Lower lobe of right lung (tissue), 2 donors: ENCODE data around the gene ASB14. TPM values are rescaled to one million over a fixed set of nuclear protein-coding genes. Genes with fewer than 3 reads are reported as not detected.
"Not testable (repeated sequence)": the region's sequence is repeated elsewhere in the genome, so short reads cannot be mapped to it uniquely, and the experiment has no call there.

ENCODE experiments used
- ATAC-seq, 2 donors: fragments of 200-7000 bp; cut with Tn5 transposase; one replicate each; pipeline ENCODE4 v1.9.1; 2020 to 2022; ENCODE audit warnings: mild to moderate bottlenecking in 2 of 2, moderate library complexity in 2 of 2
- DNase-seq: peaks from one replicate; pipeline ENCODE4 v3.0.0-alpha.2; 2020
- H3K27ac ChIP-seq: fragments of 200-600 bp; one replicate; pipeline ENCODE4 v1.8.0; 2022
- H3K27me3 ChIP-seq: fragments of 200-600 bp; one replicate; pipeline ENCODE4 v1.8.0; 2022; ENCODE audit warnings: low read depth
- H3K36me3 ChIP-seq: fragments of 200-600 bp; one replicate; pipeline ENCODE4 v1.8.0; 2022; ENCODE audit warnings: mild to moderate bottlenecking
- H3K4me1 ChIP-seq: fragments of 200-600 bp; one replicate; pipeline ENCODE4 v1.8.0; 2022
- H3K4me3 ChIP-seq: fragments of 200-600 bp; one replicate; pipeline ENCODE4 v1.8.0; 2022; ENCODE audit warnings: mild to moderate bottlenecking
- H3K9me3 ChIP-seq: fragments of 200-600 bp; one replicate; pipeline ENCODE4 v1.8.0; 2022
- CTCF ChIP-seq: fragments of 200-600 bp; IDR thresholded peaks from one replicate; pipeline ENCODE4 v1.8.0; 2022; ENCODE audit warnings: antibody characterized with exemption, mild to moderate bottlenecking
- intact Hi-C: fragments of 100-400 bp; cut with DNase I; formaldehyde crosslinking; loops from one replicate; pipeline ENCODE4 v1.11.0; 2022
- total RNA-seq: library from RNA; stranded (reverse); fragmentation: NEBNext Ultra II Directional; extraction: Animal tissue kit (Norgen Biotek cat#: 25700); gene quantifications from one replicate; pipeline ENCODE4 v1.2.1, GENCODE V29; 2021
- donor health status: DM: no; HTN: yes; CAD: no; lungs with severe emphysema.

The ASB14 gene
- total RNA-seq, 1 donor from 2014 or later = 0.50 TPM

- Histone ChIP-seq H3K27ac (no peak overlapping the region), H3K4me3 (no peak overlapping the region), H3K4me1 (no peaks in the 10 kb centered on the region), H3K36me3 (no peaks in the 10 kb centered on the region), H3K27me3 (no peaks in the 10 kb centered on the region), H3K9me3 (no peaks in the 10 kb centered on the region)
- DNase-seq (no peak), ATAC-seq (no peak)
- TF ChIP-seq CTCF = no peak
- intact Hi-C loops = no loop called here
Observed at GRCh38 chr3:57314204-57314603, 21.7 kb upstream of the ASB14 start.

- H3K4me3 ChIP-seq = no peak overlapping the region
- no peak for TF ChIP-seq CTCF
- intact Hi-C loops = no loop called here
- no peaks in the 10 kb centered on the region for H3K9me3 ChIP-seq
- no peaks in the 10 kb centered on the region for H3K36me3 ChIP-seq
- no peak overlapping the region for H3K27ac ChIP-seq
- H3K4me1 ChIP-seq = no peaks in the 10 kb centered on the region
- DNase-seq (no peak), ATAC-seq (no peak)
- H3K27me3 ChIP-seq = no peaks in the 10 kb centered on the region
Observed at GRCh38 chr3:57309769-57310360, 17.4 kb upstream of the ASB14 start.

GRCh38 chr3:57303520-57303919 is 11.0 kb upstream of the ASB14 start:
- H3K4me3 ChIP-seq, ATAC-seq, H3K9me3 ChIP-seq, DNase-seq, H3K36me3 ChIP-seq, H3K4me1 ChIP-seq, H3K27ac ChIP-seq, H3K27me3 ChIP-seq, intact Hi-C loops: not testable (repeated sequence)

- H3K27ac ChIP-seq = no peak overlapping the region
- intact Hi-C loops = no loop called here
- H3K27me3 ChIP-seq = no peaks in the 10 kb centered on the region
- no peak for ATAC-seq
- no peaks in the 10 kb centered on the region for H3K36me3 ChIP-seq
- no peaks in the 10 kb centered on the region for H3K9me3 ChIP-seq
- TF ChIP-seq CTCF = no peak
- DNase-seq = no peak
- H3K4me1 ChIP-seq = no peaks in the 10 kb centered on the region
- no peak overlapping the region for H3K4me3 ChIP-seq
Observed at GRCh38 chr3:57298041-57298440, 5.6 kb upstream of the ASB14 start.

GRCh38 chr3:57292897-57293526 is 527 bp upstream of the ASB14 start:
- no peaks in the 10 kb centered on the region for H3K27me3 ChIP-seq
- no peak for TF ChIP-seq CTCF
- H3K4me3 ChIP-seq = no peak overlapping the region
- H3K4me1 ChIP-seq = no peaks in the 10 kb centered on the region
- no peak for ATAC-seq
- no peak for DNase-seq
- no peak overlapping the region for H3K27ac ChIP-seq
- intact Hi-C loops = no loop called here
- no peaks in the 10 kb centered on the region for H3K9me3 ChIP-seq
- H3K36me3 ChIP-seq = no peaks in the 10 kb centered on the region

- H3K36me3 ChIP-seq = no peaks in the 10 kb centered on the region
- ATAC-seq = no peak
- TF ChIP-seq CTCF = no peak
- no peaks in the 10 kb centered on the region for H3K4me1 ChIP-seq
- no peaks in the 10 kb centered on the region for H3K9me3 ChIP-seq
- DNase-seq = no peak
- H3K27me3 ChIP-seq = no peaks in the 10 kb centered on the region
- no peak overlapping the region for H3K27ac ChIP-seq
- no peak overlapping the region for H3K4me3 ChIP-seq
- intact Hi-C loops = no loop called here
Observed at GRCh38 chr3:57288403-57288802, 4.1 kb downstream of the ASB14 start.
